Naive thymus-derived CD4-positive, alpha-beta T cell (primary cell): ENCODE results near the gene WDR64. TPM values are rescaled to one million over a fixed set of nuclear protein-coding genes. Genes with fewer than 3 reads are reported as not detected.

Experiments used
- ATAC-seq: fragments of 150-1000 bp; cut with Tn5 transposase; 2 replicates; pipeline ENCODE4 v1.10.0; 2021; ENCODE audit warnings: mild to moderate bottlenecking, moderate library complexity
- CTCF ChIA-PET: fragments of 350-600 bp; sonication (Branson Sonifier 250); formaldehyde crosslinking; loops from one replicate; lab custom pipeline; 2021; ENCODE audit warnings: antibody characterized with exemption; lab: Charles Lee
- POLR2A ChIA-PET: fragments of 350-600 bp; sonication (Branson Sonifier 250); formaldehyde crosslinking; loops from one replicate; lab custom pipeline; 2021; ENCODE audit warnings: antibody characterized with exemption, inconsistent platforms; lab: Charles Lee
- DNase-seq, 9 donors: peaks; one replicate each; pipeline versions ENCODE4 v3.0.0 to v3.0.0-alpha.2; 2020 to 2022; ENCODE audit warnings: mixed read lengths in 1 of 9
- H3K27ac ChIP-seq: one replicate; pipeline ENCODE4 v1.7.0; 2013; ENCODE audit warnings: mild to moderate bottlenecking, low read depth, low read length, moderate library complexity
- H3K27me3 ChIP-seq, 2 donors: one replicate each; pipeline ENCODE4 v1.7.0; 2013; ENCODE audit warnings: low read length in 2 of 2, mild to moderate bottlenecking in 2 of 2, moderate library complexity in 2 of 2; ENCODE audit not compliant: control insufficient read depth in 2 of 2, insufficient read depth in 2 of 2
- H3K36me3 ChIP-seq, 3 experiments: 1 replicate in 2 of 3; 2 replicates in 1 of 3; pipeline ENCODE4 v1.7.0; 2013; ENCODE audit warnings: low read length in 3 of 3, mild to moderate bottlenecking in 3 of 3, moderate library complexity in 1 of 3; ENCODE audit not compliant: insufficient read depth in 3 of 3, control insufficient read depth in 2 of 3
- H3K4me1 ChIP-seq, 2 donors: one replicate each; pipeline ENCODE4 v1.7.0; 2013; ENCODE audit warnings: low read length in 2 of 2, mild to moderate bottlenecking in 2 of 2, moderate library complexity in 1 of 2; ENCODE audit not compliant: control insufficient read depth in 2 of 2, insufficient read depth in 2 of 2
- H3K4me3 ChIP-seq: 2 replicates; pipeline ENCODE4 v1.7.0; 2013; ENCODE audit warnings: mild to moderate bottlenecking, low read length
- H3K9me3 ChIP-seq, 3 experiments: 1 replicate in 2 of 3; 2 replicates in 1 of 3; pipeline ENCODE4 v1.7.0; 2013; ENCODE audit warnings: low read length in 3 of 3; ENCODE audit not compliant: control insufficient read depth in 2 of 3
- H3K27ac Mint-ChIP-seq, 9 donors: one replicate each; pipeline ENCODE4 v1.8.0; 2020 to 2022; ENCODE audit warnings: mixed read lengths in 9 of 9, mild to moderate bottlenecking in 8 of 9, moderate library complexity in 5 of 9, inconsistent platforms in 2 of 9
- H3K27me3 Mint-ChIP-seq, 5 donors: one replicate each; pipeline ENCODE4 v1.8.0; 2021 to 2022; ENCODE audit warnings: mixed read lengths in 5 of 5, mild to moderate bottlenecking in 1 of 5
- H3K36me3 Mint-ChIP-seq, 5 donors: one replicate each; pipeline ENCODE4 v1.8.0; 2020 to 2022; ENCODE audit warnings: mixed read lengths in 5 of 5, mild to moderate bottlenecking in 3 of 5, inconsistent platforms in 1 of 5
- H3K4me1 Mint-ChIP-seq, 7 donors: one replicate each; pipeline ENCODE4 v1.8.0; 2020 to 2022; ENCODE audit warnings: mixed read lengths in 7 of 7, mild to moderate bottlenecking in 3 of 7, inconsistent platforms in 1 of 7
- H3K4me3 Mint-ChIP-seq, 10 donors: one replicate each; pipeline ENCODE4 v1.8.0; 2020 to 2022; ENCODE audit warnings: mild to moderate bottlenecking in 10 of 10, mixed read lengths in 10 of 10, moderate library complexity in 6 of 10, inconsistent platforms in 2 of 10
- H3K9me3 Mint-ChIP-seq, 11 donors: one replicate each; pipeline ENCODE4 v1.8.0; 2020 to 2022; ENCODE audit warnings: mixed read lengths in 11 of 11, mild to moderate bottlenecking in 4 of 11, inconsistent platforms in 1 of 11, moderate library complexity in 1 of 11
- intact Hi-C, 2 donors: fragments of 100-400 bp; cut with micrococcal nuclease; formaldehyde crosslinking; loops; one replicate each; pipeline ENCODE4 v1.15.1; 2023
- polyA plus RNA-seq, 2 donors: library from polyadenylated mRNA; unstranded; fragments of 300-500 nt; fragmentation: Illumina TruSeq; gene quantifications; one replicate each; pipeline ENCODE4 v1.2.3, GENCODE V29; 2021
- total RNA-seq, 6 experiments: library from RNA in 5 of 6; stranded (reverse) in 5 of 6; gene quantifications; 1 replicate in 5 of 6; 2 replicates in 1 of 6; pipeline ENCODE4 v1.2.3 and lab custom pipeline; 2021 to 2026

The WDR64 gene
- total and polyA plus RNA-seq, 7 experiments from 2014 or later = 0.22 to 0.66 (median 0.49) TPM

- intact Hi-C loops = no loop called here
- ChIA-PET POLR2A (interaction anchor here (0.6 to 2.1 kb wide), 4 partner anchors 10 to 110 kb away, joined by 3 to 9 read pairs (median 4); partner anchors contain the start of genes CHML, FH and OPN3), CTCF (interaction anchor here (1.5 to 2.1 kb wide), 2 partner anchors 19 to 99 kb away, joined by 6 to 7 read pairs; no protein-coding TSS in a partner anchor)
- no peaks in the 10 kb centered on the region for H3K27me3 ChIP-seq
- no peaks in the 10 kb centered on the region for H3K36me3 ChIP-seq
- no peak for DNase-seq
- no peak for ATAC-seq
- H3K36me3 Mint-ChIP-seq = peaks cover 2 to 16% (median 10%) of the 10 kb centered on the region in 5 donors
- H3K27me3 Mint-ChIP-seq = no peaks in the 10 kb centered on the region
- peaks cover 6 to 37% (median 28%) of the 10 kb centered on the region in 7 donors for H3K4me1 Mint-ChIP-seq
- no peak overlapping the region for H3K4me3 ChIP-seq
- H3K9me3 ChIP-seq = no peaks in the 10 kb centered on the region
- H3K4me3 Mint-ChIP-seq = no peak overlapping the region
- peak overlapping the region in 2 of 9 donors; percentile 29 to 60 for H3K27ac Mint-ChIP-seq
- no peak overlapping the region for H3K27ac ChIP-seq
- peaks cover 0 to 9% of the 10 kb centered on the region in 2 donors for H3K4me1 ChIP-seq
- peaks cover 0 to 3% (median 0%) of the 10 kb centered on the region in 11 donors for H3K9me3 Mint-ChIP-seq
Observed at GRCh38 chr1:241630005-241630404, 22.1 kb upstream of the WDR64 start.

GRCh38 chr1:241630476-241630875 lies 21.6 kb upstream of the WDR64 start:
- Mint-ChIP-seq H3K4me1 (peaks cover 7 to 42% (median 32%) of the 10 kb centered on the region in 7 donors), H3K27me3 (no peaks in the 10 kb centered on the region), H3K9me3 (peaks cover 0 to 6% (median 0%) of the 10 kb centered on the region in 11 donors), H3K4me3 (no peak overlapping the region), H3K36me3 (peaks cover 7 to 21% (median 15%) of the 10 kb centered on the region in 5 donors), H3K27ac (peak overlapping the region in 1 of 9 donors; percentile 60)
- ChIA-PET CTCF (interaction anchor here (2.1 kb wide), 1 partner anchor 19 kb away, joined by 7 read pairs; no protein-coding TSS in a partner anchor), POLR2A (interaction anchor here (1.5 to 2.1 kb wide), 2 partner anchors 10 to 13 kb away, joined by 4 to 9 read pairs; partner anchors contain the start of genes CHML and OPN3)
- Histone ChIP-seq H3K27ac (no peak overlapping the region), H3K9me3 (no peaks in the 10 kb centered on the region), H3K27me3 (no peaks in the 10 kb centered on the region), H3K36me3 (no peaks in the 10 kb centered on the region), H3K4me3 (no peak overlapping the region), H3K4me1 (peaks cover 0 to 9% of the 10 kb centered on the region in 2 donors)
- intact Hi-C loops = no loop called here
- no peak for DNase-seq
- no peak for ATAC-seq

GRCh38 chr1:241630899-241631298 lies 21.2 kb upstream of the WDR64 start:
- ChIA-PET POLR2A (no interaction called here), CTCF (no interaction called here)
- DNase-seq (no peak), ATAC-seq (no peak)
- Mint-ChIP-seq H3K4me1 (peaks cover 7 to 44% (median 37%) of the 10 kb centered on the region in 7 donors), H3K27ac (peak overlapping the region in 1 of 9 donors; percentile 60), H3K9me3 (peaks cover 0 to 6% (median 0%) of the 10 kb centered on the region in 11 donors), H3K36me3 (peaks cover 8 to 23% (median 18%) of the 10 kb centered on the region in 5 donors), H3K27me3 (no peaks in the 10 kb centered on the region), H3K4me3 (no peak overlapping the region)
- no peak overlapping the region for H3K4me3 ChIP-seq
- no peaks in the 10 kb centered on the region for H3K27me3 ChIP-seq
- no peaks in the 10 kb centered on the region for H3K36me3 ChIP-seq
- H3K9me3 ChIP-seq = no peaks in the 10 kb centered on the region
- intact Hi-C loops = no loop called here
- H3K4me1 ChIP-seq = peaks cover 0 to 9% of the 10 kb centered on the region in 2 donors
- no peak overlapping the region for H3K27ac ChIP-seq

- DNase-seq = peak in 3 of 9 donors; percentile 18 to 27 (median 20)
- Histone ChIP-seq H3K9me3 (no peaks in the 10 kb centered on the region), H3K27ac (no peak overlapping the region), H3K4me1 (peaks cover 0 to 9% of the 10 kb centered on the region in 2 donors), H3K36me3 (no peaks in the 10 kb centered on the region), H3K4me3 (no peak overlapping the region), H3K27me3 (no peaks in the 10 kb centered on the region)
- POLR2A ChIA-PET = interaction anchor here (1.0 kb wide), 1 partner anchor 9 kb away, joined by 3 read pairs; the partner anchor contains the start of genes CHML and OPN3
- peaks cover 10 to 49% (median 43%) of the 10 kb centered on the region in 7 donors for H3K4me1 Mint-ChIP-seq
- H3K9me3 Mint-ChIP-seq = peaks cover 0 to 6% (median 0%) of the 10 kb centered on the region in 11 donors
- intact Hi-C loops = no loop called here
- ATAC-seq = no peak
- H3K4me3 Mint-ChIP-seq = peak overlapping the region in 8 of 10 donors; percentile 23 to 78 (median 66)
- peak overlapping the region in 7 of 9 donors; percentile 35 to 92 (median 73) for H3K27ac Mint-ChIP-seq
- CTCF ChIA-PET = no interaction called here
- H3K36me3 Mint-ChIP-seq = peaks cover 8 to 25% (median 18%) of the 10 kb centered on the region in 5 donors
- H3K27me3 Mint-ChIP-seq = no peaks in the 10 kb centered on the region
Observed at GRCh38 chr1:241631674-241632073, 20.4 kb upstream of the WDR64 start.

- H3K4me1 Mint-ChIP-seq = peaks cover 22 to 54% (median 47%) of the 10 kb centered on the region in 7 donors
- DNase-seq = no peak
- H3K27me3 Mint-ChIP-seq = no peaks in the 10 kb centered on the region
- no peak overlapping the region for H3K4me3 ChIP-seq
- no peak overlapping the region for H3K27ac ChIP-seq
- intact Hi-C loops = no loop called here
- no peaks in the 10 kb centered on the region for H3K36me3 ChIP-seq
- no peak overlapping the region for H3K27ac Mint-ChIP-seq
- H3K9me3 Mint-ChIP-seq = peaks cover 0 to 6% (median 0%) of the 10 kb centered on the region in 11 donors
- H3K4me3 Mint-ChIP-seq = no peak overlapping the region
- H3K9me3 ChIP-seq = no peaks in the 10 kb centered on the region
- ChIA-PET CTCF (interaction anchor here (0.7 kb wide), 1 partner anchor 22 kb away, joined by 3 read pairs; no protein-coding TSS in a partner anchor), POLR2A (interaction anchor here (1.3 kb wide), 1 partner anchor 1622 kb away, joined by 3 read pairs; the partner anchor contains the start of gene CEP170)
- H3K36me3 Mint-ChIP-seq = peaks cover 8 to 30% (median 18%) of the 10 kb centered on the region in 5 donors
- H3K4me1 ChIP-seq = peaks cover 5 to 7% of the 10 kb centered on the region in 2 donors
- no peaks in the 10 kb centered on the region for H3K27me3 ChIP-seq
- ATAC-seq = no peak
Observed at GRCh38 chr1:241632987-241633386, 19.1 kb upstream of the WDR64 start.

GRCh38 chr1:241635556-241636152 lies 16.4 kb upstream of the WDR64 start:
- H3K9me3 ChIP-seq = no peaks in the 10 kb centered on the region
- H3K27ac Mint-ChIP-seq = peak overlapping the region in 1 of 9 donors; percentile 57
- peaks cover 0 to 6% (median 0%) of the 10 kb centered on the region in 11 donors for H3K9me3 Mint-ChIP-seq
- intact Hi-C loops = no loop called here
- peak overlapping the region in 1 of 10 donors; percentile 29 for H3K4me3 Mint-ChIP-seq
- no peaks in the 10 kb centered on the region for H3K27me3 Mint-ChIP-seq
- H3K27ac ChIP-seq = no peak overlapping the region
- H3K36me3 Mint-ChIP-seq = peaks cover 8 to 34% (median 18%) of the 10 kb centered on the region in 5 donors
- H3K4me3 ChIP-seq = no peak overlapping the region
- CTCF ChIA-PET = no interaction called here
- POLR2A ChIA-PET = no interaction called here
- H3K27me3 ChIP-seq = no peaks in the 10 kb centered on the region
- H3K4me1 ChIP-seq = peaks cover 0 to 20% of the 10 kb centered on the region in 2 donors
- DNase-seq = no peak
- no peak for ATAC-seq
- peaks cover 29 to 63% (median 54%) of the 10 kb centered on the region in 7 donors for H3K4me1 Mint-ChIP-seq
- peaks cover 0 to 3% (median 0%) of the 10 kb centered on the region in 3 experiments for H3K36me3 ChIP-seq
